Lung (tissue), 12 donors: ENCODE measurements around the gene E2F8. TPM values are rescaled to one million over a fixed set of nuclear protein-coding genes. Genes with fewer than 3 reads are reported as not detected.
"Not testable (repeated sequence)": the region's sequence is repeated elsewhere in the genome, so short reads cannot be mapped to it uniquely, and the experiment has no call there.

ENCODE experiments used
- ATAC-seq: fragments of 200-7000 bp; cut with Tn5 transposase; one replicate; pipeline ENCODE4 v1.9.1; 2020; ENCODE audit warnings: moderate number of reproducible peaks; ENCODE audit not compliant: insufficient read depth, low FRiP score
- DNase-seq, 3 donors: peaks; one replicate each; pipeline ENCODE4 v3.0.0-alpha.2; 2013 to 2017
- H3K27ac ChIP-seq, 2 donors: one replicate each; pipeline ENCODE4 v1.5.1; 2013; ENCODE audit warnings: mild to moderate bottlenecking in 2 of 2, moderate library complexity in 2 of 2, control low read depth in 1 of 2, inconsistent platforms in 1 of 2, low read depth in 1 of 2, low read length in 1 of 2
- H3K27me3 ChIP-seq, 3 donors: one replicate each; pipeline ENCODE4 v1.5.1; 2013; ENCODE audit warnings: low read length in 2 of 3; ENCODE audit not compliant: control insufficient read depth in 3 of 3, insufficient read depth in 3 of 3
- H3K36me3 ChIP-seq, 4 donors: one replicate each; pipeline ENCODE4 v1.5.1; 2013; ENCODE audit warnings: low read length in 4 of 4, mild to moderate bottlenecking in 1 of 4, moderate library complexity in 1 of 4; ENCODE audit not compliant: control insufficient read depth in 4 of 4, insufficient read depth in 4 of 4
- H3K4me1 ChIP-seq, 5 donors: one replicate each; pipeline ENCODE4 v1.5.1; 2013; ENCODE audit warnings: low read length in 5 of 5, mild to moderate bottlenecking in 2 of 5, moderate library complexity in 1 of 5; ENCODE audit not compliant: control insufficient read depth in 5 of 5, insufficient read depth in 5 of 5
- H3K4me3 ChIP-seq: one replicate; pipeline ENCODE4 v1.5.1; 2013; ENCODE audit warnings: mild to moderate bottlenecking, control low read depth, moderate library complexity
- H3K9ac ChIP-seq, 2 donors: one replicate each; pipeline ENCODE4 v1.5.1; 2013; ENCODE audit warnings: low read length in 2 of 2, control low read depth in 1 of 2; ENCODE audit not compliant: insufficient read depth in 1 of 2
- H3K9me3 ChIP-seq, 4 donors: one replicate each; pipeline ENCODE4 v1.5.1; 2013; ENCODE audit warnings: low read length in 3 of 4, mild to moderate bottlenecking in 1 of 4, moderate library complexity in 1 of 4; ENCODE audit not compliant: control insufficient read depth in 4 of 4, insufficient read depth in 3 of 4
- WGBS, 2 donors: extraction: QIAGEN DNeasy Blood & Tissue Kit; methylation state at CpG; one replicate each; pipeline ENCODE4 v1.1.7; 2013; 5-methylcytosine and 5-hydroxymethylcytosine counted together
- polyA plus RNA-seq, 2 donors: library from polyadenylated mRNA; stranded (reverse); fragments of 200-250 nt; gene quantifications; one replicate each; pipeline ENCODE4 v1.2.1, GENCODE V29; 2013
- total RNA-seq, 2 donors: library from RNA; depleted of rRNA in 1 of 2; stranded (reverse); fragments of >200 nt in 1 of 2; gene quantifications; one replicate each; pipeline ENCODE4 v1.2.1, GENCODE V29; 2014 to 2021
- TF ChIP-seq, protein P1 (sequence below): IDR thresholded peaks from 2 replicates; pipeline ENCODE4 v1.5.1; 2012; ENCODE audit warnings: mild to moderate bottlenecking; ENCODE audit errors: control extremely low read depth, extremely low read depth
- donor health status: control.
- donor health status: control.
- donor health status: Bipolar disorder and iron deficiency.
- donor health status: healthy.
- donor health status: DM: yes; HTN: yes; CAD: no.

Gene E2F8
- total and polyA plus RNA-seq, 4 donors, result 0.39 to 1.9 (median 1.0) TPM

GRCh38 chr11:19275496-19275895 lies 34.8 kb upstream of the E2F8 start:
- no peak for ATAC-seq
- H3K36me3 ChIP-seq, result no peaks in the 10 kb centered on the region
- no peaks in the 10 kb centered on the region for H3K4me1 ChIP-seq
- no peak overlapping the region for H3K27ac ChIP-seq
- no peak overlapping the region for H3K9ac ChIP-seq
- no peak for DNase-seq
- peaks cover 0 to 4% (median 0%) of the 10 kb centered on the region in 3 donors for H3K27me3 ChIP-seq
- H3K9me3 ChIP-seq, result no peaks in the 10 kb centered on the region
- TF ChIP-seq, protein P1, sequence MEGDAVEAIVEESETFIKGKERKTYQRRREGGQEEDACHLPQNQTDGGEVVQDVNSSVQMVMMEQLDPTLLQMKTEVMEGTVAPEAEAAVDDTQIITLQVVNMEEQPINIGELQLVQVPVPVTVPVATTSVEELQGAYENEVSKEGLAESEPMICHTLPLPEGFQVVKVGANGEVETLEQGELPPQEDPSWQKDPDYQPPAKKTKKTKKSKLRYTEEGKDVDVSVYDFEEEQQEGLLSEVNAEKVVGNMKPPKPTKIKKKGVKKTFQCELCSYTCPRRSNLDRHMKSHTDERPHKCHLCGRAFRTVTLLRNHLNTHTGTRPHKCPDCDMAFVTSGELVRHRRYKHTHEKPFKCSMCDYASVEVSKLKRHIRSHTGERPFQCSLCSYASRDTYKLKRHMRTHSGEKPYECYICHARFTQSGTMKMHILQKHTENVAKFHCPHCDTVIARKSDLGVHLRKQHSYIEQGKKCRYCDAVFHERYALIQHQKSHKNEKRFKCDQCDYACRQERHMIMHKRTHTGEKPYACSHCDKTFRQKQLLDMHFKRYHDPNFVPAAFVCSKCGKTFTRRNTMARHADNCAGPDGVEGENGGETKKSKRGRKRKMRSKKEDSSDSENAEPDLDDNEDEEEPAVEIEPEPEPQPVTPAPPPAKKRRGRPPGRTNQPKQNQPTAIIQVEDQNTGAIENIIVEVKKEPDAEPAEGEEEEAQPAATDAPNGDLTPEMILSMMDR, result no peak
- WGBS, 2 donors, result 93% methylated on average over 4 of the region's 4 CpGs
- H3K4me3 ChIP-seq, result no peak overlapping the region

GRCh38 chr11:19273219-19273618 lies 32.5 kb upstream of the E2F8 start:
- not testable (repeated sequence) for DNase-seq, H3K4me1 ChIP-seq, H3K36me3 ChIP-seq, ATAC-seq, H3K27me3 ChIP-seq, H3K9me3 ChIP-seq, H3K9ac ChIP-seq, H3K27ac ChIP-seq, H3K4me3 ChIP-seq
- WGBS, 2 donors, result 31 to 67% methylated on average over 5 of the region's 5 CpGs

GRCh38 chr11:19268909-19269308 lies 28.2 kb upstream of the E2F8 start:
- WGBS, 2 donors, result 94 to 96% methylated on average over 1 of the region's 1 CpG
- TF ChIP-seq, protein P1, result no peak

GRCh38 chr11:19267567-19267966 lies 26.8 kb upstream of the E2F8 start:
- ATAC-seq (no peak), DNase-seq (no peak)
- H3K9me3 ChIP-seq, result no peaks in the 10 kb centered on the region
- H3K36me3 ChIP-seq, result no peaks in the 10 kb centered on the region
- H3K27ac ChIP-seq, result no peak overlapping the region
- H3K4me3 ChIP-seq, result no peak overlapping the region
- H3K4me1 ChIP-seq, result peaks cover 0 to 7% (median 0%) of the 10 kb centered on the region in 5 donors
- H3K27me3 ChIP-seq, result no peaks in the 10 kb centered on the region
- WGBS, 2 donors, result 88 to 89% methylated on average over 5 of the region's 5 CpGs
- H3K9ac ChIP-seq, result no peak overlapping the region
- TF ChIP-seq, protein P1, result no peak

More at GRCh38 chr11:19268909-19269308, 28.2 kb upstream of the E2F8 start:
- no peaks in the 10 kb centered on the region for H3K4me1 ChIP-seq
- H3K9ac ChIP-seq, result no peak overlapping the region
- H3K9me3 ChIP-seq, result no peaks in the 10 kb centered on the region
- no peak for DNase-seq
- H3K36me3 ChIP-seq, result no peaks in the 10 kb centered on the region
- H3K27ac ChIP-seq, result no peak overlapping the region
- no peak overlapping the region for H3K4me3 ChIP-seq
- ATAC-seq, result no peak
- no peaks in the 10 kb centered on the region for H3K27me3 ChIP-seq
